ENCODE results near the gene CIDEB.

DNA sequence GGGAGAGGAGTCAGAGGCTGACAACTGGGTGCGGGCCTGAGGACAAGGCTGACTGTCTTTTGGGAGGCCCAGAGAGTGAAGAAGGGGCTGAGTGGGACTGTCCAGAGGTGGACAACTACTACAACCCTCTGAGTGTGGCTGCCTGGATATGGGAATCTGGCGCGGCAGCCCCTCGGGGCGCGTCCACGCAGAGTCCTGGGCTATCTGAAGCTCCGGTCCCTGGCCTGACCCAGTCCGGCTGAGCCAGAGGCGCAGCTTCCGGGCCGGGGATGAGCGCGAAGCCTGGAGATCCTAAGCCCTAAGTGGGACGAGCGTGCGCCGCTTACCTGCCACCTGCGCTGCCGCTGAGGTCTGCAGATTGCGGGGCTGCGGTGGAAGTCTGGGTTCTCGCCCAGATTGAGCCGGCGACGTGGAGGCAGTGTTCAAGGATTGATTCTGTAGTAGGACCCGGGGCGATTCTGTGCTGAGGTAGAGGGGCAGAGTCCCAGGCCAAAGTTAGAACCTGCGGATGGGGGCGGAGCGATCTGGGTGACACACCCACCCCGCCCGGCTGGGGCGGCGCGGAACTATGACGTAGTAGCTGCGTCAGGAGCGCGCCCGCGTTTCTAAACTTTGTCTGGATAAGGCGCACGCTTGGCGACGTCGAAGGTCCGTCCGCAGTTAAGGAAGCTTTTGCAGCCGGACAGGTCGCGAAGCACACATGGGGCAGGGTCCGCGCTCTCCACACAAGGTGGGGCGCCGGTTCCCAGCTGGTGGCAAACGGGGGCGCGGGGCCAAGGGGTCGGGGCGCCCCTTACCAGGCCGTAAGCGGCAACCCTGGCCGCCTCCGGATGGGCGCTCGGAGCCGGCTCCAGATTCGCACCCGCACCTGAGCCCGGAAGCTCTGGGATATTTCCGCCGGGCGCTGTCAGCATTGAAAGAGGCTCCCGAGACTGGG, 8.3 kb downstream of the CIDEB start, which contains the start of the genes DHRS1 and NOP9:
- TF ChIP-seq, protein P1, sequence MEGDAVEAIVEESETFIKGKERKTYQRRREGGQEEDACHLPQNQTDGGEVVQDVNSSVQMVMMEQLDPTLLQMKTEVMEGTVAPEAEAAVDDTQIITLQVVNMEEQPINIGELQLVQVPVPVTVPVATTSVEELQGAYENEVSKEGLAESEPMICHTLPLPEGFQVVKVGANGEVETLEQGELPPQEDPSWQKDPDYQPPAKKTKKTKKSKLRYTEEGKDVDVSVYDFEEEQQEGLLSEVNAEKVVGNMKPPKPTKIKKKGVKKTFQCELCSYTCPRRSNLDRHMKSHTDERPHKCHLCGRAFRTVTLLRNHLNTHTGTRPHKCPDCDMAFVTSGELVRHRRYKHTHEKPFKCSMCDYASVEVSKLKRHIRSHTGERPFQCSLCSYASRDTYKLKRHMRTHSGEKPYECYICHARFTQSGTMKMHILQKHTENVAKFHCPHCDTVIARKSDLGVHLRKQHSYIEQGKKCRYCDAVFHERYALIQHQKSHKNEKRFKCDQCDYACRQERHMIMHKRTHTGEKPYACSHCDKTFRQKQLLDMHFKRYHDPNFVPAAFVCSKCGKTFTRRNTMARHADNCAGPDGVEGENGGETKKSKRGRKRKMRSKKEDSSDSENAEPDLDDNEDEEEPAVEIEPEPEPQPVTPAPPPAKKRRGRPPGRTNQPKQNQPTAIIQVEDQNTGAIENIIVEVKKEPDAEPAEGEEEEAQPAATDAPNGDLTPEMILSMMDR (IDR thresholded peaks at IDR 0.05) = no peak
- TF ChIP-seq POLR2A (IDR thresholded peaks at IDR 0.05) (peak in 1 of 2 donors; percentile 46), POLR2AphosphoS5 (IDR thresholded peaks at IDR 0.05) (peak; percentile 48 to 92 (median 83)), EP300 (IDR thresholded peaks at IDR 0.05) (no peak)
